GM10847 (cell line): ENCODE data around the gene CST7.

Experiments
- POLR2A ChIP-seq: IDR thresholded peaks from 2 replicates; pipeline ENCODE4 v1.6.1; 2011; ENCODE audit not compliant: insufficient read length; ENCODE audit errors: extremely low read depth

CST7 gene

GRCh38 chr20:24948939-24949679 is at the start of gene CST7:
CST7 (plus strand) TSS chr20:24949269; CDS start chr20:24949506, 237 bp downstream.
- TF ChIP-seq POLR2A = no peak

- TF ChIP-seq POLR2A = no peak
Observed at GRCh38 chr20:24906806-24907205, 42.3 kb upstream of the CST7 start.

- TF ChIP-seq POLR2A = no peak
Observed at GRCh38 chr20:24908642-24909041, 40.4 kb upstream of the CST7 start.

GRCh38 chr20:24909086-24909780 is 39.8 kb upstream of the CST7 start:
- TF ChIP-seq POLR2A = no peak

GRCh38 chr20:24909861-24910260 is 39.2 kb upstream of the CST7 start:
- no peak for TF ChIP-seq POLR2A

- TF ChIP-seq POLR2A = no peak
Observed at GRCh38 chr20:24910461-24910860, 38.6 kb upstream of the CST7 start.

- TF ChIP-seq POLR2A = no peak
Observed at GRCh38 chr20:24911461-24911860, 37.6 kb upstream of the CST7 start.

- no peak for TF ChIP-seq POLR2A
Observed at GRCh38 chr20:24912397-24913075, 36.5 kb upstream of the CST7 start.

GRCh38 chr20:24913076-24913628 is 35.9 kb upstream of the CST7 start:
- TF ChIP-seq POLR2A = no peak

- TF ChIP-seq POLR2A = no peak
Observed at GRCh38 chr20:24914388-24915241, 34.5 kb upstream of the CST7 start.

- TF ChIP-seq POLR2A = no peak
Observed at GRCh38 chr20:24915440-24915839, 33.6 kb upstream of the CST7 start.

GRCh38 chr20:24915892-24916291 is 33.2 kb upstream of the CST7 start:
- no peak for TF ChIP-seq POLR2A

GRCh38 chr20:24916412-24916811 is 32.7 kb upstream of the CST7 start:
- no peak for TF ChIP-seq POLR2A

GRCh38 chr20:24917056-24917455 is 32.0 kb upstream of the CST7 start:
- no peak for TF ChIP-seq POLR2A

GRCh38 chr20:24917797-24918578 is 31.1 kb upstream of the CST7 start:
- TF ChIP-seq POLR2A = no peak
